Esophagus muscularis mucosa (tissue), 4 donors: ENCODE measurements around the gene LARP4B.

Experiments used
- EP300 ChIP-seq: sonication (generic); formaldehyde crosslinking; IDR thresholded peaks from one replicate; pipeline ENCODE4 v1.6.1; 2017; ENCODE audit warnings: antibody characterized with exemption
- POLR2AphosphoS5 ChIP-seq, 2 donors: sonication (generic); formaldehyde crosslinking; IDR thresholded peaks; one replicate each; pipeline ENCODE4 v1.6.1; 2017; ENCODE audit warnings: antibody characterized with exemption in 2 of 2
- TF ChIP-seq, protein P1 (sequence below), 3 experiments: fragments of 200-600 bp in 2 of 3; fragments of 450-650 bp in 1 of 3; sonication (generic) in 2 of 3; IDR thresholded peaks; one replicate each; pipeline ENCODE4 v1.5.1; 2017 to 2019; ENCODE audit warnings: antibody characterized with exemption in 3 of 3, mild to moderate bottlenecking in 2 of 3, moderate library complexity in 1 of 3

DNA sequence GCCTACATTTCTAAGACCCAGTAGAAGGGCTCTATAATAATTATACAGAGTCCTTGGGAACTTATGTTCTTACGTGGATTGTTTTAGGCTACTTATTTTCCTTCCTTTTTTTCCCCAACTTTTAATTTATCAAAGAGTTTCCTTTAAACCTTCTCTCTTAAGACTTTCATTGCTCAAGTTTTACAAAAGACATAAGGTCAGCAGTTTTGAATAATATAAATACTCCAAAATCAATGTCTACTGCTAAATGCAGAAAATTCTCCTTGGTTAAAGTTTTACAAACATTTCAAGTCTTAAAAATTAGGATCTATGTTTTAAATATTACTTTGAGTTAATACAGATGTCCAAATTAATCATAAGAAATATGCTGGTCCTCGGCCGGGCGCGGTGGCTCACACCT lies 97.0 kb downstream of the LARP4B start:
- TF ChIP-seq POLR2AphosphoS5 (IDR thresholded peaks at IDR 0.05) (no peak), EP300 (no peak)
- TF ChIP-seq, protein P1, sequence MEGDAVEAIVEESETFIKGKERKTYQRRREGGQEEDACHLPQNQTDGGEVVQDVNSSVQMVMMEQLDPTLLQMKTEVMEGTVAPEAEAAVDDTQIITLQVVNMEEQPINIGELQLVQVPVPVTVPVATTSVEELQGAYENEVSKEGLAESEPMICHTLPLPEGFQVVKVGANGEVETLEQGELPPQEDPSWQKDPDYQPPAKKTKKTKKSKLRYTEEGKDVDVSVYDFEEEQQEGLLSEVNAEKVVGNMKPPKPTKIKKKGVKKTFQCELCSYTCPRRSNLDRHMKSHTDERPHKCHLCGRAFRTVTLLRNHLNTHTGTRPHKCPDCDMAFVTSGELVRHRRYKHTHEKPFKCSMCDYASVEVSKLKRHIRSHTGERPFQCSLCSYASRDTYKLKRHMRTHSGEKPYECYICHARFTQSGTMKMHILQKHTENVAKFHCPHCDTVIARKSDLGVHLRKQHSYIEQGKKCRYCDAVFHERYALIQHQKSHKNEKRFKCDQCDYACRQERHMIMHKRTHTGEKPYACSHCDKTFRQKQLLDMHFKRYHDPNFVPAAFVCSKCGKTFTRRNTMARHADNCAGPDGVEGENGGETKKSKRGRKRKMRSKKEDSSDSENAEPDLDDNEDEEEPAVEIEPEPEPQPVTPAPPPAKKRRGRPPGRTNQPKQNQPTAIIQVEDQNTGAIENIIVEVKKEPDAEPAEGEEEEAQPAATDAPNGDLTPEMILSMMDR (IDR thresholded peaks at IDR 0.05): no peak
